CD4-positive, alpha-beta T cell treated with Interleukin-15 for 4 hours (primary cell): Measurements from ENCODE around the gene GPR84.
A peak's percentile ranks its signal among the peaks of the same experiment; 100 is the strongest.

Experiments
- DNase-seq: peaks from one replicate; pipeline ENCODE4 v3.0.0-alpha.2; 2020; ENCODE audit warnings: low spot score

Gene GPR84

DNA sequence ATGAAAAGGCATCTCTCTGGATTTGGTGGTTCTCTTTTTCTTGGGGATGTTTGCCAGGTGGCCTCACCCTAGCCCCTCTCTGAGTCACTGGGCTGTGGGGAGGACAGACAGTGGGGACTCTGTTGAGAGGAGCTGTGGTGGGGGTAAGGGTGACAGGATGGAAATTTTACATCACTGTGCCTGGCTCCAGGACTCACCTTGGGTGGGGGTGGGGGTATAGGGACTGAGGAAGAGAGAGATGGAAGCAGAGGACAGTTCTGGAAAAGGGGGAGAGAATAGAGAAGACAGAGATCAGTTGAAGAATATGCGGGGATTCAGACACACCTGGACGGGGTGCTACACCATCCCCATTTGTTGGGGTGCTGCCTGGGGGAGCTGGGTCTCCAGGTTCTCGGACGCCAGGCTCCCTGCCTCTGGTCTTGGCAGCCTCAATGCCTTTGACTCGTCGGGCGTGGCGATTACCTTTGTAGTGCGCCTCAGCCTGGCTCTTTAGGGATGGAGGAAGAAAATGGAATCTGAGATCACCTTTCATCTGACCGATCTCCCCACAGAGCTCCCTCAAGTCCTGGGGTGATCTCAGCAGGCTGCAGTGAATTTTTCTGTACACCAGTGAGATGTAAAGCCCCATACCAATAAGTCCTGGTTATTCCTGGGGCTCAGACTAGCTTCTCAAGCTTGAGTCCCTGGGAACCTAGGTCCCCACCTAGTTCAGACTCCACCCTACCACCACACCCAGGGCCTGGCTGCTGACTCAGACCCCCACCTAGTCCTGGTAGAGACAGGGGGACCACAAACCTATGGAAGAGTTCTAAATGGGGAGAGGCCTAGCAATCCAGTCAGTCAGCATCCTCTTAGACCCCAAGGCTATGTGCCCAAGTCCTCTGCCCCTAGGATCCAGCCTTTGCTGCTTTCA lies 9.6 kb upstream of the GPR84 start:
- no peak for DNase-seq

DNA sequence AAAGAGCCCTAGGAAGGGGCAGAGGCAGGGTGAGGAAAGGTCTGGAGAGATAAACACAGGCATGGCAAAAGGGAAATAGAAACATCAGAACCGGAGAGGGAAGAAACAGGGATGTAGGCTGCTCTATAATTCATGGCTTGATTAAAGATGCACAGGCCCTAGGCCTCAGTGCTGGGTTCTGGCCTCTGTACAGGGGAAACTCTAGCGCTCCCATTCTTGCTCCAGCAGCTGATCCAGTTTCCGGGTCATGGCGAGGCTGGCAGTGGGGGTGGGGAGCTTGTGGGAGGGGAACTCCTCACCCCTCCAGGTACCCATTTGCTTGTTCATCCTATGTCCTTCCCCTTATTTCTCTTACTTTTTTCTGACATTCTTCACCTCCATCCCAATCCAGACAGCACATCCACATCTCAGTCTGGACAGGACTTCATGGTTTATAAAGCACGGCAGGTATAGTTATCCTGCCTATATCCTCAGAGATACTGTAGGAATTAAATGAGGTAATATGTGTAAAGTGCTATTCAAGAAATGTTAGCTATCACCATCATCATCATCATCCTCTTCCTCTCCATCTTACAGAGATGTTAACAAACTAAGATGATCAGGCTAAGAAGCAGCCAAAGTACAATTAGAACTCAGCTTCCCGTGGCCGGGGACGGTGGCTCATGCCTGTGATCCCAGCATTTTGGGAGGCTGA lies 8.0 kb upstream of the GPR84 start:
- no peak for DNase-seq

DNA sequence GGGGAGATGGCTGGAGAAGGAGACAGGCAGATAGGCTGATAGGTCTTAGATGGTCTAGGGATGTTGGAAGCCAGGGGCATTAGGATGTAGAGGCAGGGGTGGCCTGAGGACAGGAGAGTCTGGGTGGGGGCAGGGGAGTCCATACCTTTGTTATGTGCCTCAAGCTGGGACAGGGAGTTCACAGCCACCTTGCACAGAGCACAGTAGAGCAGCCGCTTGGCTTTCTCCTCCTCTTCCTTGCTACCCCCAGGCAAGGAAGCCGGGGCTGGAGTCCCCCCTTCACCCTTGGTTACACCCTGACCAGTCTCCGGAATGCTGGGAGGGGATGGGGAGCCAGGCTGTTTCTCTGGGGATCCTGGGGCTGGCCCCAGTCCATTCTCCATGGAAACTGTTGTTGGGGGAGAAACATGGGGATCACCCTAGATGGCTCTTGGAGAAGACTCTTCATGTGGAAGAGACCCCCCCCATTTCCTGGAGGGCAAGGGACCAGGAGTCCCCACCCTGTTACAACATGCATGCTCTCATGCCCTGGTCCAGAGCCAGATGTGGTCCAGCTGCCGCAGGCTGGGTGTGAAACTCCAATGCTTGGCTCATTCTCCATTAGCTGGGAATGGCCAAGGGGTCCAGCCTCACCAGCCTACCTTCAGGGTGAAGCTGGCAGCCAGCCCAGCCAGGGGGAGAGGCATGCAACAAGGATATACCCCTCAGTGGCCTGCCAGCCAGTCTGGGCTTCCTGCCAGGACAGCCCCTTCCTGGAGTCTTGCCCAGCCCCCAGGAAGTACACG lies 7.2 kb upstream of the GPR84 start:
- DNase-seq, result no peak

DNA sequence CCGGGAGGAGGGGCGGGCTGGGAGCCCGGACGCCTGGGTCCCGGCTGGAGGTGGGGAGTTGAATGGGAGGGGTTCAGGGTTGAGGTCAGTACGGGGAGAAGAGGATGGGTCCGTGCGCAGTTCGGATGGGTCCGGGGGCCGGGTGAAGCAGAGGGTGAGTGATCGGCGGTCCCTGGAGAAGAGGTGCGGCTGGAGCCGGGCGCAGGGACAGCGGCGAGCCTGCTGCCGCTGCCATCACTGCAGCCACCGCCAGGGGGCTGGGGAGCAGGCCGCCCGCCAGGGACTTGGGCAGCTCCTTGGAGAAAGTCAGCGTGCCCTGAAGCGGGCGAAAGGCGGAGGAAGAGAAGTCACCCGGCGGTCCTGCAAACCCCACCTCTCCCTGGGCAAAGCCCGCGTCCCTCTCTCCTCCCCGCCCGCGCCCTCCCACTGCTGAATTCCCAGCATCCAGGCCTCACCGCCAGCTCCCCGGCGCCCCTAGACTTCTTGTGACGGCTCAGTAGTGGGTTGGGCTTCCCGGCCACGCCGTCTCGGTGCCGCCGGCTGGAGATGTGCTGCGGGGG lies 6.0 kb upstream of the GPR84 start:
- DNase-seq, result no peak

DNA sequence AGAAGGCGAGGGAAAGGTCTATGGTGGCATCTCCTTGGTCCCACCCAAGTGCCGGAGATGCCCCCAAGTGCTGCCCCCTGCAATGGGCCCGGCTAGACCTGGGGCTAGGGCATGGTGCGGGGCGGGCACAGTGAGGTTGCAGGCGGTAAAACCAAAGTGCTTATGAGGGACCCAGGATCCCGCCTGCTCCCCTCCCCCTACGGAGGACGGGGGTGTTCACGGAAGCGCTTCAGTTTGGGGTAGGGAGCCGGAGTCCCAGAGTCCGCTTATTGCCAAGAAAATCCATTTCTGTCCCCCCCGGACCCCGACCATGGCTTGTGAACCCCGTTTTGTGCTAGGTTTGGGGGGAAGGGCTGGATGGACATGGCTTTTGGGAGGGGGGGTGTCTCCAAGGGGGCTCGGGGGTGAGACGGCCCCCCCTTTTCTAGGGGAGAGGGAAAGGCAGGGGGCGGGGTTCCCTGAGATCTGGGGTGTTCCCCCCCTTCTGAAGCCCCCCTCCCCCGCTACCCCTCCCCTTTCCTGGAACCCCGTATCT lies 5.4 kb upstream of the GPR84 start:
- DNase-seq, result no peak

DNA sequence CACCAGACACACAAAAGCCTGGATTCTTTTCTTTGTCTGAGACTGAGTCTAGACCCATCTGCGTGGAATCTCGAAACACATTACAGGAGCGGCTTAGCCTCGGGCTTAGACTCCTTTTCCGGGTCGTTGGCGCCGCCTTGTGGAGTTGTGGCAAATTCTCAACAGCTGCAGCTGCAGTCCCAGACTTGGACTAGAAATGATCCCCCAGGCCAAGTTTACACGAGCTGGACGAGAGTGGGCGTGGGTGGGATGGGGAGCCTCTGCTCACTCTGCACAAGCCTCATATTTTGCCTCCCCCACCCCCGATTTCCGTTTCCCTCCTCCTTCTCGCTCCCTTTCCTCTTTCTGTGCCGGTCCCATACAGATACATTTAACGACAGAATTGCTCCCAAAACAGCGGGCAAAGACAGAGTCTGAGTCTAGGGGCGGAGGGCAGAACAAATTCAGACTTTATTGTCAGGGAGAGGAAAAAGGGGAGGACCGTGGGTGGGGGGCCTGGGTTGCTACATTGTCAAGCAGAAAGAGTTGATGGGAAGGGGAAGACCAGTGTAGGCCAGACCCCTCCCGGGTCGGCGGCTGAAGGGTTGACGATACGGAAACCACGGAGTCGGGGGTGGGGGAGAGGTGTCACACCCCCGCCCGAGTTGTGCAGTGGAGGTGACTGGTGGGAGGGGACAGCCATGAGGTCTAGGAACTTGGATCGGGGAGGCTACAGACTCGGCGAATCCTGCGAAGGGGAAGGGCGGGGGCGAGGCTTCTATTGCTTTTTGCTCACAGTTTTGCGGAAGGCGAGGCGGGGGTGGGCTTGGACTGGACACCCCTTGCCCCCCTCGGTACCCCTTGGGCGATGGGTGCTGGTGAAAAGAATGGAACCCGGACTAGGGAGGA lies 4.7 kb upstream of the GPR84 start:
- peak; percentile 89 for DNase-seq

DNA sequence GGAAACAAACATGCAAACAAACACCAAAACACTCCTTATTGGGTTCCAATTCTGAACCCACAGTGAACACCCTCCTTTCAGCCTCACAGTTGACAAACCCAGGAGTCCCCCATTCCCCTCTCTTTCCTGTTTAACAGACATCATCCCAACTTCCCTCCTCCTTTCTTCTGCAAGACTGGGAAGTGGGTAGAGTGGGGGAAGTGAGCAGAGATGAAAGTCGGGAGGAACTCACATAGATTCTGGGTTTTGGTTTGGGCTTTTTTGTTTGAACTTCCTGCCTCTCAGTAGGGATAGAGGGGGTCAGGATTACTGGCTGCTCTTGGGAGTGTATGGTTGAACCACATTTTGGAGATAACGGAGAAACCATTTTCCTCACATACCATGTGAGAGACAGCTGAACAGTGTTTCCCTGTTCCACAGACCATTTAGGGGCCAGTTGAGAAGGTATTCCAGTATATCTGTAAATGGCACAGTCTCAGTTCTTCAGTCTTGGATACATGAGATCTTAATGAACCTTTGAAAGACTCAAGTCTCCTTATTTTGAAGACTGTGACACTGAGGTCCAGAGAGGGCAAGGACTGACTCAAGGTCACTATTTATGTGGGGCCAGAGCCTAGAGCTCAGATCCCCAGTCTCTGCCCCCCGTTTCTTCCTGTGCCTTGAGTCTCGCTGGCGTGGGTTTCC lies 3.9 kb upstream of the GPR84 start:
- no peak for DNase-seq

DNA sequence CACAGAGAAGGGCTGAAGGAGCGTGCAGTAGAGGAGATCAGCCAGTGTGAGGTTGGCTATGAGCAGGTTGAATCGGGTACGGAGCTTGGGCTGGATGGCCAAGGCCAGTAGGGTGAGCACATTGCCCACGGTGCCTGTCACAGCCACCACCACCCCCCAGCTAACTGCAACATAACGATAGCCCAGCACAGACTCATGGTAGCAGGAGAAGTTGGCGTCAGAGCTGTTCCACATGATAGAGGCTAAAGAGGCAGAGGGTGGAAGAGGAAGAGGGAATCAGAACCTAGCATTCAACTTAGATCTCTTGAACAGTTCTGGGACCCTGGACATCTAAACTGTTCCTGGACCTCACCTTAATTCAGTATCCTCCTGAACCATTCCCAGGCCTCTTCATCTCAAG lies 668 bp downstream of the GPR84 start:
- no peak for DNase-seq

DNA sequence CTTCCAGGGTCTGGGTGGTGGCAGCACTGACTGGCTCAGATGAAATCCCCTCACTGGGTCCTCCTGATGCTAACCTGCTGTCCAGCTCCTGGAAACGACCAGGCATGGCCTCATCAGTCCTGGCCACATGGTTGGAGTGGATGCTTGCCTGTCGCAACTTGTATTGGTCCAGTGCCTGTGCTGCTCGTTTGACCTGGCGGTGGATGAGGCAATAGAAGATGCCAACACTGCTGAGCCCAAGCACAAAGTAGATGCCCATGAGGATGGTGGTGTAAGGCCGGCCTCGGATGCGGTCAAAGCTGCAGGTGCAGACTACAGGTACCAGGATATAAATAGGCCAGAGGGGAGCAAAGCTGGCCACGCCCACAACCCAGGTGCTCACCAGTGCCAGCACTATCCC lies 1.2 kb downstream of the GPR84 start:
- no peak for DNase-seq

DNA sequence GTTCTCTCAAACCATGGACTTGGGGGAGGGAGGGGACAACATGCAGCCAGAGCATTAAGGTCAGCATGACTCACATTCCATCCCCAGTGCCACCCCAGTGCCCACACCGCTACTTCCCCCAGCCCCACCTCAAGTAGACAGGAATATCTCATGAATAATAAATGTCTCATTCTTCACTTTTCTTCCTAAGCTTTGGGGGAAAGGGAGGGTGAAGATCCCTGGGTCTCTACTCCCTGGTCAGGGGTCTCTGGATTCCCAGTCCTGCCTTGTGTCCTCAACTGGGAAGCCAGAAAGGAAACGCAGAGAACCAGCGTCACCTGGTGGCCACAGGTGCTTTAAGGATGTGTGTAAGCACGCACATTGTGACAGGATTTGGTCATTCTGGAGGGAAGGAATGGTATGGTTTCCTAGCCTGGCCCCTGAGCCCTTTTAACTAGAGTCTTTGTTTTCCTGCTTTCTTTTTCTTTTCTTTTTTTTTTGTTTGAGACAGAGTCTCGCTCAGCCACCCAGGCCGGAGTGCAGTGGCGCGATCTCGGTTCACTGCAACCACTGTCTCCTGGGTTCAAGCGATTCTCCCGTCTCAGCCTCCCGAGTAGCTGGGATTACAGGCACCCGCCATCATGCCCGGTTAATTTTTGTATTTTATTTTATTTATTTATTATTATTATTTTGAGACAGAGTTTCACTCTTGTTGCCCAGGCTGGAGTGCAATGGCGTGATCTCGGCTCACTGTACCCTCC lies 3.4 kb downstream of the GPR84 start:
- DNase-seq, result peak; percentile 41

DNA sequence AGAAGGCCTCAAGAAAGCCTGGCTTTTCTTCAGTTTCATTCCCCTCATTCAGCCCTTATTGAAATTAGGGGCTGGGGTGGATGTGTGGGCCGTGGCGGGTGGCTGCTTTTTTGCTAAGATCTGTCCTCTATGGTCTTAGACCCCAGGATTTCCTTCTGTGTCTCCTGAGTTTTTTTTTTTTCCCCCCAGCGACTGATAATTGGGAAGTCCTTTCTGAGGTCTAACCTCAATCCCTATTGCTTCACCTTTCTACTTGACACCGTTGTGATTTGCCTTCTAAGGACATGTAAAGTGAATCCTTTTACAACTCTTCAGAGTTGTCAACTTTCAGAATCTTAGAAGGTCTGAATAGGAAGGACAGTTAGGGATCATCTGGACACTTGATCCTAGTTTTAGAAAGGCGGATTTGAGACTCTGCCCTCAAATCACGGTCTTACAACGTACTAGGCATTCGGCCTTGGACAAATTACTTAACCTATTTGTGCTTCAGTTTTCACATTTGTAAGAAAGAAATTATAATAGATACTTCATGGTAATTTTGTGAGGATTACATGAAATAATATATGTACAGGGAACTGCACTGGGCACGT lies 4.4 kb downstream of the GPR84 start:
- no peak for DNase-seq

DNA sequence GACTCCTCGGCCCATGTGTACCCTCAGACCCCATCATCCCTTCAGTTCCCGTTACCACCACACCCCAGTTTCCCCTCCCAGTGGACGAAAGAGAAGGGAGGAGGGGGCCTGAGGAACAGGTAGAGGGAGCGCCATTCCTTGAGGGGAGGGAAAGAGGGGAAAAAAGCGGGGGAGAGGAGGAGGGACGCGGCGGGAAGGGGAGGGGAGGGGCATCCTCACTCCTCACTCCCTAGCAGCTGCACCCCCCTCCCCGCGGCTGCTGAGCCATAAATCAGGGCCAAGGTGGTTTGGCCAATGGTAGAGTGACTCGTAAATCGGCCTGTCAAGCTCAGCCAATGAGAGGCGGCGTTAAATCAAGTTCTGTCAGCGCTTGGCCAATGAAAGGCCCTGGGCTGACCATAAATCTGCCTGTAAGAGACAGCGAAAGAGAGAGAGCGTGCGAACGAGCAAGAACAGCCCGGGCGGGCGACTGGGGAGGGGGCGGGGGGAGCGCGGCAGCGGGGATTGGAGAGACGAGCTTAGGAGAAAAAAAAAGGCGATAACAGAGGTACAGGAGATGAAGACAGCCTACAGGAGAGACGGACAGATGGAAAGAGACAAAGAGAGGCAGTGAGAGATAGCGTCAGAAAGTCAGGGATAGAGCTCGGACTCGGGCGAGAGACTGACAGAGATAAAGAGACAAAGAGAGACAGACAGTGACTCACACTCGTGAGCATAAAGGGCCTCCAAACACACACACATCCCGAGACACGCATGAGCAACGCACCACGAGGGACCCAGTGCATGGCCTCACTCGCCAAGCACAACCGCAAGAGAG lies 5.1 kb downstream of the GPR84 start:
- peak; percentile 97 for DNase-seq

DNA sequence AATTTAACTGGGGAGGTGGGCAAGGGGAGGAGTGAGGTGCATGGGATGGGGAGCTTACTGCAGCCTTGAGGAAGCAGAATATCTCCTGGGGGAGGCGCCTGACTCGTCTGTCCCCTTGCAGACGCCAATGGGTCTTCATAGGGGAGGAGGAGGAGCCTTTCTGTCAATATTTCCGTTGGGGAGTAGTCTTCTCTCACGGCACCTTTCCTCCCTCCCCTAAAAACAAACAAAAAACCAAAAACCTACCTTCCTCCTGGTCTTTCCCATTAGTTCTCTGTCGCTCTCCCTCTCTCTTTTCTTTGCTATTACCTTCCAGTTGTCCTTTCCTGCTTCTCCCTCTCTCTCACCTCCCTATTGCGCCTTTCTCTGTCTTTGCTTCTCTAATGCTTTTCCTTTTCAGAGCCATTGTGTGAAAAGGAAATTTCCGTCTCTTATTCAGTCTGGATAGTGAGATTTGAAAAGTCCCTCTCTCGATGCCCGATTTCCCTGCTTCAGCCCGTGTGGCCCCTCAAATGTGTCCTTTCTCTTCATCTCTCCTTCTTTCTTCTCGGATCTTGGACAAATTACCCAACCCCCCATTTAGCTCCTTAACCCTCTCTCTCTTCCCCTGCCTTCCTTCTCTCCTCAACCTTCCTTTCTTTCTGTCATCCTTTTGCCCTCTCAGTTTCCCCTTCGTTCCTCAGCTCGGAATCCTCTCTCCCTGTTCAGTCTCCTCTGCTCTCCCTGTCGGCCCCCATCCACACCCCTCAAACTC lies 5.9 kb downstream of the GPR84 start:
- peak; percentile 45 for DNase-seq

DNA sequence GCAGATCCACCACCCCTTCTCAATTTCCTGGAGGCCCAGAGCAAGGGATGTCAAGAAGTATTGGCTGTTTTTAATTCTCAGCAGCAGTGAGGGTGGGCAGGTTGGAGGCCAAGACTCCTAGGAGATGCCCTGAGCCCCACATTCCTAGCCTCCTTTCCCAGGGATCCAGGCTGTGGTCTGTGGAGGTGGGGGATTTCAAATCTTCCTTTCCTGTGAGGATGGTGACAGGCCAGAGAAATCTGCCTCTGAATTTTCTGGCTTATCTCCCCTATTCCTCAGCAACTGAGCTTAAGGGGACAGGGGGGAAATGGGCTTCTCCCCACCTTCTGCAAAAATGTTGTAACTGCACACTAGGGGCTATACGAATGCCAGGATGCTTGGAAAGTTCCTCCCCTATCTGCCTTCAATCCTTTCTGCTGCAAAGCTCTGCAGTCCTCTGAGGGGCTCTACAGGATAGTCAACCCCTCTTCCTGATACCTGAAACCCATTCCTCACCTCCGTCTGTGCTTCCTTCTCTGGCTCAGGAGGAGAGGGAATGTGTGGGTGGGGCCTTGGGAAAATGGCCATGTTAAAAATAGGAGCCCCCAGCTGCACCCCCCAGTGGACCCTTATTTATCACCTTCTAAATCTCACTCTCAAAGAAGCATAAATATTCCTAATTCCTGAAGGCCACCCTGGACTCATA lies 6.6 kb downstream of the GPR84 start:
- no peak for DNase-seq

DNA sequence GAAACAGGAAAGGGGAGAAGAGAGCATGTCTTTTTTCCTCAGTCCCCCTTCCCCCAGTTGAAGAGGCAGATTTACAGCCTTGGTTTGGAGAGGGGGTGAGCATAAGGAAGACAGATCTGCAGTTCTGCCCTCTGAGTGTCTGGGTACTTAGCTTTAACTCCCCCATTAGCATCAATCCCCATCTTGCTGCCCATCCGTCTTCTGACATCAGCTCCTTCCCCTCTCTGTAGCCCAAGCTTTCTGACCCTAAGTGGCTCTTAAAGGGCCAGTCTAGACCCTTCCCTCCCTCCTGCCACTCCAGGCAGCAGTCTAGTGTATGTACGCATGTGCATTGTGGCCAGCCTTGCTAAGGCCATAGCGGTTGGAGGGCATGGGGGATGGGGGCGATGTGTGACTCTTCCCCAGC lies 7.3 kb downstream of the GPR84 start:
- no peak for DNase-seq

DNA sequence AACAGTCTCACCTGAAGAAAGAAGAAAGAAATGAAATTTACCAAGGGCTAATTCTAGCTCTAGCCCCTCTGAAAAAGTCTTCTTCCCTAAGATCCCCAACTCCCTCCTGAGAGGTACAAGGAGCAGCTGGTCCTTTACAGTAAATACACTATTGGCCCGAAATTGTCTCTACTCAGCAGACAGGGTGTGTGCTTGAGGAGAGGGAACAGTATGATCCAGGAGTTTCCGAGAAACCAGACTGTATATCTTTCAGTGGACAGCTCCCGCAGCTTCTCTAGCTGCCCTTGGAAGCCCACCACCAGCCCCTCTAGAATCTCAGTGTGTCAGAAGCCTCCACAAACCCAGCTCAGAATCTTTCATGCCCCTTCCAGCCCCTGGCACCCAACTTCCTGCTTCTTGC lies 8.1 kb downstream of the GPR84 start:
- DNase-seq, result no peak
